ENCODE measurements around the gene MSANTD1.

Gene MSANTD1

GRCh38 chr4:3217266-3217665 is 31.7 kb upstream of the MSANTD1 start:
- no peak for DNase-seq (ENCODE audit: low read depth in 2 of 2)

GRCh38 chr4:3217771-3218170 is 31.2 kb upstream of the MSANTD1 start:
- DNase-seq (ENCODE audit: low read depth in 2 of 2), result no peak

GRCh38 chr4:3218824-3219760 is 29.9 kb upstream of the MSANTD1 start:
- DNase-seq (ENCODE audit: low read depth in 2 of 2), result no peak

- no peak for DNase-seq (ENCODE audit: low read depth in 2 of 2)
Observed at GRCh38 chr4:3219761-3220475, 29.0 kb upstream of the MSANTD1 start.

GRCh38 chr4:3220476-3221183 is 28.3 kb upstream of the MSANTD1 start:
- no peak for DNase-seq (ENCODE audit: low read depth in 2 of 2)

DNA sequence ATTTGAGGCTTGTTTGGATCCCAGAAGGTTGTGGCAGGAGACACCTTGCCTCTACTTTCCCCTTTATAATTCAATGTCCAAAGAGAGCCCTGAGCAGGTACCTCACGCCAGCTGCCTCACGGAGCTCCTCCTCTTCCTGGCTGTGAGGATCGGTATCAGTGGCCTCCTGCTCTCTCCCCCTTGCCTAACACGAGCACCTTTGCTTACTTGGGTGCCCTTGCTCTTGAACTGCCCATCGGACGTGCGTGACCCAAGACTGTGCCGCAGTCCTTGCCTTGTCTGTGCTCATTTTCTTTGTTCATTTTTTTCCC is 27.8 kb upstream of the MSANTD1 start:
- DNase-seq (ENCODE audit: low read depth in 2 of 2), result no peak

- DNase-seq (ENCODE audit: low read depth in 2 of 2), result no peak
Observed at GRCh38 chr4:3221996-3222395, 27.0 kb upstream of the MSANTD1 start.

DNA sequence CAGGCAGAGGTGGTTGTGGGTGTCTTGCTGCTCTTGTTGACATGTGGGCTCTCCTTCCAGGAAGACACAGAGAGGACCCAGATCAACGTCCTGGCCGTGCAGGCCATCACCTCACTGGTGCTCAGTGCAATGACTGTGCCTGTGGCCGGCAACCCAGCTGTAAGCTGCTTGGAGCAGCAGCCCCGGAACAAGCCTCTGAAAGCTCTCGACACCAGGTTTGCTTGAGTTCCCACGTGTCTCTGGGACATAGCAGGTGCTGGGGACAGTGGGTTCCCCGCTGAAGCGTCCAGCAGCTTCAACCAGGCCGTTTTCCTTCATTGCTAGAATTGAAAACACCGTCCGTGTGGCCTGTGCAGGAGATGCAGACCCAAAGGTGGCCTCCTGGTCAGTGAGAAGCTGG is 25.6 kb upstream of the MSANTD1 start:
- no peak for DNase-seq (ENCODE audit: low read depth in 2 of 2)

DNA sequence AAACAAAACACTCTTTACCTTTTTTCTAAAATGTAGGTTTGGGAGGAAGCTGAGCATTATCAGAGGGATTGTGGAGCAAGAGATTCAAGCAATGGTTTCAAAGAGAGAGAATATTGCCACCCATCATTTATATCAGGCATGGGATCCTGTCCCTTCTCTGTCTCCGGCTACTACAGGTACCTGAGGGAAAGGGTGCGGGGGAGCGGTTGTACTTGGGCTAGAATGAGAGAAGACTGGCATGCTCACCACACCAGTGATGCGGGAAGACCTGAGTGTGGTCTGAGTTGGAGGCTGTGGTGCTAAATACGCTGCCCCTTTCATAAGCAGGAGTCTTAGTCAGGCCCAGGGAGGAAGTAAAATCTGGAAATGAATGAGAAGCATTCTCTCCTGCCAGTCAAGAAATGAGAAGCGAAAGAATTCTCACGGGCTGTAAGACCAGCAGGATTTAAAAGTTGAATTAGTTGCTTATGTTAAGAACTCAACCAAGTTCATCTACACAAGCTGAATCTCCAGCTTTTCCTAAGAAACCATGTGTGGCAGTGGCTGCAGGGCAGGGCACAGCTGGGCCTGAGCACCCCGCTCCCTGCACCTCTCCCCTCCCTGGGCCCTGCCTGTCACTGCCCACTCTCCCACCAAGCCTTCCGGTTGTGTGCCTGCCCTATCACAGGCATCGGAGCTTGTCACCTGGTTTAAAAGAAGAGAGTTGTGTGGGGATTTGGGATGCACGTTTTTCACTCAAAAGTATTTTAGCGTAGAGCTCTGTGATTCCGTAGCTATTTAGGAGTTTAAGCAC is 24.8 kb upstream of the MSANTD1 start:
- DNase-seq (ENCODE audit: low read depth in 2 of 2), result no peak

DNA sequence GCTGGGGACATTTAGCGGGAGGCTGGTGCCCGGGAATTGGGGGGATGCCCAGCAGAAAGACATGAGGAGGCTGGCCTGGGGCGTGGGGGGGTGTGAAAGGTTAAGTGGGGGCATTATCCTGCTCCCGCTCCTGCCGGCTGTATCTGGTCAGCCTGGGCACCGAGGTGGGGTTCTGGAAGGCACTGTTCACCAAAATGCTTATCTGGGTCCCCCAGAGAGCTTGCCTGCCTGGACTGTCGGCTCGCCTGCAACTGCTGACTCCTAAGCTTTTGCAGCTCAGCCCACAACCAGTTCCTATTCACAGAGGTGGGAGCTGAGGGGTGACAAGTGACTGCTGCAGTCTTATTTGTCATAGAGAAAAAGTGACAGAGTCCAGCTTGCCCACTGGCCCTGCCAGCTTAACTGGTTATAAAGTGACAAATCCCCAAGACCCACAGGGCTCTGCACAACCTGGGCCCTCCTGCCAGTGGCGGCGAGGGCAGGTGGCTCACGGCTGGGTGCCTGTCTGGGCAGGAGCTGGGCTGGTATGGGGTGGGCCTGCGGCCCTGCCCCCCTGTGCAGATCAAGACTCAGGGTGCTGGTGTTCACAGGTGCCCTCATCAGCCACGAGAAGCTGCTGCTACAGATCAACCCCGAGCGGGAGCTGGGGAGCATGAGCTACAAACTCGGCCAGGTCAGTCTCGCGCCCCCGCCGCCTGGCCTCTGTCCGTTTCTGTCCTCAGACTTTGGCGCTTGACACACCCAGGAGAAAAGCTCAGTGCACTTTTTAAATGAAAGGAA is 23.7 kb upstream of the MSANTD1 start:
- DNase-seq (ENCODE audit: low read depth in 2 of 2), result no peak

DNA sequence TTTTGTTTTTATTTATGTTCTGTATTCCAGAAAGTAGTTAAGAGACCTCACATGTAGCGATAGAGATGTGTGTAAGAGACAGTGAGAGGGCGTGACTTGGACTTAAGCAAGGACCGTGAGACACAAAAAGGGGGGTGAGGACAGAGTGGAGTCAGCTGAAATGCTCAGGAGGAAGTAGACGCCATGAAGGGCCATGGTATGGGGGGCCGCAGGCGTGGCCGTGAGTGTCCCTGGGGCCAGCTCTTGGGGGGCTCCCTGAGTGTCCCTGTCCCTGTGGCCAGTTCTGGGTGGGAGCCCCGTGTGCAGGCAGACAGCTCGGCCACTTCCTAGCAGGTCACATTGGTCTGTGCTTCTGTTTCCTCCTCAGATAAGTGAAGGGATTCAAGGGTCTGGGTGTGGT is 23.0 kb upstream of the MSANTD1 start:
- DNase-seq (ENCODE audit: low read depth in 2 of 2), result no peak

DNA sequence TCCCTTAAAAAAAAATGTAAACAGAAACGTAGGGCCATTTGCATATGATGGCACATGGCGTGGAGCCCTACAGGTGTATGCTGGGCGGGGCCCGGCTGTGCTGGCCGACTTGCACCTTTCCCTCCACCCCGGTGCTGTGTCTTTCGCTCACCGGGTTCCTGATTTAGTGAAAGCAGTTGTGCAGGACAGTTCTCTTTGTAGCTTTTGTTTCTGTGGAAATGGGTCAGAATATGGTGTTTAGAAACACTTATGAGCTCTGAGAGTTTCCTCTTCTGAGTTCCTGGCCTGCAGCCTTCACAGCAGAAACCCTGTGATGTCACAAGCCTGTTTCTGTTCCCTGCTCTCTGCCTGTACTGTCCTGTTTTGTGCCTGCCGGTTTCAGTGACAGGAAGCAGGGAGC is 22.5 kb upstream of the MSANTD1 start:
- DNase-seq (ENCODE audit: low read depth in 2 of 2), result no peak

DNA sequence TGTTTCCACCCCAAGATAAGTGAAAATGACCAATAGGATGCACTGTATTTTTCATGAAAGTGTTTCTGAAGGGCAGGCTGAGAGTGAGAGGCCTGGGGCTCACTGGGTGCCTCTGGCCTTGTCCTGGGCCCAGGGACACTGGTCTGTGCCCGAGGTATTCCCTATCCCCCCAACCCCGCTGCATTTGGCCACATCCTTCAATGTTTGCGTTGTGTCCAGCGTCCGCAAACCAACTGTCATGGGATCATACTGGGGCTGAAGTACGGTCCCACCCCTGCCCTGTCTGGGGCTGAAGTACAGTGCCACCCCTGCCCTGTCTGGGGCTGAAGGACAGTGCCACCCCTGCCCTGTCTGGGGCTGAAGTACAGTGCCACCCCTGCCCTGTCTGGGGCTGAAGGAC is 22.0 kb upstream of the MSANTD1 start:
- DNase-seq (ENCODE audit: low read depth in 2 of 2), result no peak

GRCh38 chr4:3227878-3228675 is 20.9 kb upstream of the MSANTD1 start:
- no peak for DNase-seq (ENCODE audit: low read depth in 2 of 2)

- no peak for DNase-seq (ENCODE audit: low read depth in 2 of 2)
Observed at GRCh38 chr4:3228881-3229280, 20.1 kb upstream of the MSANTD1 start.

DNA sequence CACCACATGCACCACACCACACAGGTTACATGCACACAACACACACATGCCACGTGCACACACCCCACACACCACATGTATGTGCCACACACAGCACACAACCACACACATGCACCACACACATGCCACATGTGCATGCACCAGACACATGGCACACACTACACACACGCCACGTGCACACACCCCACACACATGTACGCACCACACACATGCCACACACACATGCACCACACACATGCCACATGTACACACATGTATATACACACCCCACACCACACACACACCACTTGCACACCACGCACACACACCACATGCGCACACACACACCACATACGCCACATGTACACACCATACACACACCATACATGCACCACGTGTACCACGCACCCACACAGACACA is 19.6 kb upstream of the MSANTD1 start:
- DNase-seq (ENCODE audit: low read depth in 2 of 2), result no peak

- no peak for DNase-seq (ENCODE audit: low read depth in 2 of 2)
Observed at GRCh38 chr4:3229964-3230363, 19.0 kb upstream of the MSANTD1 start.

GRCh38 chr4:3231471-3231870 is 17.5 kb upstream of the MSANTD1 start:
- DNase-seq (ENCODE audit: low read depth in 2 of 2), result no peak

DNA sequence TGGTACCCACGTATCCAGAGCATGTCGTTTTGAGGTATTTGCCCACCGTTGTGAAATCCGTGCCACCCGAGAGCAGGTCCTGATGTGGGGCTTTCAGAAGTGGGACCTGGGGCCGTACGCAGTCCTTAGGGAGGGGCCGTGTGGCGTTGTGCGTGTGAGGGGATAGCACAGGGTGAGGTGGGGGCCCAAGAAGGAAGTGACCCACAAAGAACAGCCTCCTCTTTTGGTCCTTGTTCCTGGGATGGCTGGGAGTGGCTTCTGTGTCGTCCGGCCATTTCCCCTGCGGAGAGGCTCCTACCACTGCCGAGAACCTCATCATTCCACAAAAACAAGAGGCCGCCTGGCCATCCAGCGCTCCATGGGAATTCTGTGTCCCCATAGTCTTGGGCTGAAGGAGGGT is 17.0 kb upstream of the MSANTD1 start:
- no peak for DNase-seq (ENCODE audit: low read depth in 2 of 2)

DNA sequence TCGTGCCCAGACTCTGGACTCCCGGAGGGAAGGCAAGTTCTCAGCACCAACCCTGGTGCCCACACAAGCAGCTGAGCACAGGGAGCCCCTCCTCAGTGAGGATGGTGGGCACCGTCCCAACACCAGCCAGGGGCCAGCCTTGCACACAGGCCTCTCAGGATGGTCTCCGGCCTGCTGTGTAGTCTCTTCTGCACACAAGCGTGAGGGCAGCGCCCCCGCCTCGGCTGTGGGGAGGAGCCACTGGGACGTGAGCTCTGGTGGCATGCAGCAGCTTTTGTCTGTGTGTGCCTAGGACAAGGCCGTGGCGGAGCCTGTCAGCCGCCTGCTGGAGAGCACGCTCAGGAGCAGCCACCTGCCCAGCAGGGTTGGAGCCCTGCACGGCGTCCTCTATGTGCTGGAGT is 16.1 kb upstream of the MSANTD1 start:
- no peak for DNase-seq (ENCODE audit: low read depth in 2 of 2)
